ENCODE measurements around the gene EZH2.

- TF ChIP-seq EZH2phosphoT487 (IDR thresholded peaks at IDR 0.05; ENCODE audit: low read depth, severe bottlenecking, unreplicated experiment) = no peak
- no peak for TF ChIP-seq CTCF (IDR thresholded peaks at IDR 0.05; ENCODE audit: poor library complexity)
- no peak for TF ChIP-seq EZH2 (IDR thresholded peaks at IDR 0.05; ENCODE audit: borderline replicate concordance)
Measured at GRCh38 chr7:148830897-148831692, 53.0 kb downstream of the EZH2 start.

All from hepatocyte (in vitro differentiated cells).